ENCODE results near the gene CABLES1.
A peak's percentile ranks its signal among the peaks of the same experiment; 100 is the strongest.

The CABLES1 gene

GRCh38 chr18:23223641-23224040, 88.4 kb downstream of the CABLES1 start:
- TF ChIP-seq EZH2 (IDR thresholded peaks at IDR 0.05; ENCODE audit: borderline replicate concordance, low read length) (no peak), CTCF (IDR thresholded peaks at IDR 0.05; ENCODE audit: low read length) (no peak)
- Histone ChIP-seq H3K36me3 (ENCODE audit: insufficient read depth, low read length) (no peaks in the 10 kb centered on the region), H3K79me2 (ENCODE audit: insufficient read depth, low read length) (no peaks in the 10 kb centered on the region), H3K9me2 (ENCODE audit: low read depth, low read length) (no peaks in the 10 kb centered on the region), H3K27me3 (ENCODE audit: insufficient read depth, low read length) (no peaks in the 10 kb centered on the region), H3F3A (ENCODE audit: insufficient read depth, low read length) (0 out of 2 replicates have a peak, but pooled peaks cover 3% of the 10 kb centered on the region), H3K9ac (ENCODE audit: low read length) (no peak overlapping the region), H2AFZ (ENCODE audit: low read length) (no peak overlapping the region), H3K9me3 (ENCODE audit: low read length) (no peaks in the 10 kb centered on the region), H3K4me2 (ENCODE audit: low read length) (no peak overlapping the region), H4K20me1 (ENCODE audit: insufficient read depth, low read length) (no peaks in the 10 kb centered on the region), H3K27ac (ENCODE audit: low read depth, low read length, poor library complexity, severe bottlenecking) (peak overlapping the region; percentile 33), H3K4me3 (ENCODE audit: low read depth, low read length, poor library complexity, severe bottlenecking) (no peak overlapping the region), H3K4me1 (ENCODE audit: insufficient read depth, low read length, severe bottlenecking) (peaks cover 75% of the 10 kb centered on the region)

GRCh38 chr18:23225503-23225902, 90.2 kb downstream of the CABLES1 start:
- H3K79me2 ChIP-seq (ENCODE audit: insufficient read depth, low read length): no peaks in the 10 kb centered on the region
- no peaks in the 10 kb centered on the region for H4K20me1 ChIP-seq (ENCODE audit: insufficient read depth, low read length)
- no peak overlapping the region; the same call in 1 of the 2 replicates for H3K9ac ChIP-seq (ENCODE audit: low read length)
- H3K4me3 ChIP-seq (ENCODE audit: low read depth, low read length, poor library complexity, severe bottlenecking): no peak overlapping the region
- H3K27me3 ChIP-seq (ENCODE audit: insufficient read depth, low read length): no peaks in the 10 kb centered on the region
- H3K9me2 ChIP-seq (ENCODE audit: low read depth, low read length): no peaks in the 10 kb centered on the region
- no peaks in the 10 kb centered on the region for H3K9me3 ChIP-seq (ENCODE audit: low read length)
- peaks cover 91% of the 10 kb centered on the region for H3K4me1 ChIP-seq (ENCODE audit: insufficient read depth, low read length, severe bottlenecking)
- H3K36me3 ChIP-seq (ENCODE audit: insufficient read depth, low read length): no peaks in the 10 kb centered on the region
- peaks cover 10% of the 10 kb centered on the region; the same call in 1 of the 2 replicates for H3F3A ChIP-seq (ENCODE audit: insufficient read depth, low read length)
- TF ChIP-seq CTCF (IDR thresholded peaks at IDR 0.05; ENCODE audit: low read length) (no peak), EZH2 (IDR thresholded peaks at IDR 0.05; ENCODE audit: borderline replicate concordance, low read length) (no peak)
- peak overlapping the region; percentile 97 for H3K27ac ChIP-seq (ENCODE audit: low read depth, low read length, poor library complexity, severe bottlenecking)
- no peak overlapping the region for H2AFZ ChIP-seq (ENCODE audit: low read length)
- H3K4me2 ChIP-seq (ENCODE audit: low read length): no peak overlapping the region

GRCh38 chr18:23226391-23226790, 91.1 kb downstream of the CABLES1 start:
- no peak overlapping the region for H3K4me2 ChIP-seq (ENCODE audit: low read length)
- H3K9me2 ChIP-seq (ENCODE audit: low read depth, low read length): no peaks in the 10 kb centered on the region
- no peak overlapping the region for H2AFZ ChIP-seq (ENCODE audit: low read length)
- H3K9ac ChIP-seq (ENCODE audit: low read length): no peak overlapping the region
- H3K36me3 ChIP-seq (ENCODE audit: insufficient read depth, low read length): no peaks in the 10 kb centered on the region
- peaks cover 10% of the 10 kb centered on the region; the same call in 1 of the 2 replicates for H3F3A ChIP-seq (ENCODE audit: insufficient read depth, low read length)
- peak overlapping the region; percentile 97 for H3K27ac ChIP-seq (ENCODE audit: low read depth, low read length, poor library complexity, severe bottlenecking)
- no peaks in the 10 kb centered on the region for H3K9me3 ChIP-seq (ENCODE audit: low read length)
- TF ChIP-seq CTCF (IDR thresholded peaks at IDR 0.05; ENCODE audit: low read length) (no peak), EZH2 (IDR thresholded peaks at IDR 0.05; ENCODE audit: borderline replicate concordance, low read length) (no peak)
- H3K4me3 ChIP-seq (ENCODE audit: low read depth, low read length, poor library complexity, severe bottlenecking): no peak overlapping the region
- H4K20me1 ChIP-seq (ENCODE audit: insufficient read depth, low read length): no peaks in the 10 kb centered on the region
- no peaks in the 10 kb centered on the region for H3K27me3 ChIP-seq (ENCODE audit: insufficient read depth, low read length)
- H3K79me2 ChIP-seq (ENCODE audit: insufficient read depth, low read length): no peaks in the 10 kb centered on the region
- H3K4me1 ChIP-seq (ENCODE audit: insufficient read depth, low read length, severe bottlenecking): peaks cover 91% of the 10 kb centered on the region

All from OCI-LY1 (cell line).